H1 (cell line): ENCODE results near the gene CCL28. TPM values are rescaled to one million over a fixed set of nuclear protein-coding genes. Genes with fewer than 3 reads are reported as not detected.

Experiments used
- CTCF ChIA-PET: fragments of 300-600 bp; sonication (Branson Sonifier 250); formaldehyde crosslinking; loops from one replicate; lab custom pipeline; 2021; ENCODE audit not compliant: partially characterized antibody; lab: Charles Lee
- POLR2A ChIA-PET: fragments of 300-600 bp; sonication (Branson Sonifier 250); formaldehyde crosslinking; loops from one replicate; lab custom pipeline; 2021; ENCODE audit warnings: inconsistent platforms; ENCODE audit not compliant: partially characterized antibody; lab: Charles Lee
- DNase-seq, 2 experiments: peaks; one replicate each; pipeline versions ENCODE4 v3.0.0 to v3.0.0-alpha.2; 2010 to 2022; ENCODE audit warnings: low spot score in 2 of 2, low read depth in 1 of 2, mixed read lengths in 1 of 2
- FAIRE-seq: peaks from 2 replicates; lab custom pipeline; 2011; peaks lifted over from hg19 to GRCh38; lab: Jason Lieb, UNC
- H2AFZ ChIP-seq: 2 replicates; pipeline ENCODE4 v1.8.1; 2012; ENCODE audit warnings: low read length, inconsistent platforms
- H2AK5ac ChIP-seq: 2 replicates; pipeline ENCODE4 v1.6.1; 2013; ENCODE audit warnings: low read depth, low read length
- H2BK120ac ChIP-seq: replicated peaks from 2 replicates; pipeline ENCODE3; 2013; ENCODE audit warnings: low read depth, low read length, inconsistent platforms
- H2BK12ac ChIP-seq: 2 replicates; pipeline ENCODE4 v1.6.1; 2013; ENCODE audit warnings: low read depth, low read length
- H2BK15ac ChIP-seq: 2 replicates; pipeline ENCODE4 v1.6.1; 2013; ENCODE audit warnings: low read length
- H2BK20ac ChIP-seq: 2 replicates; pipeline ENCODE4 v1.6.1; 2013; ENCODE audit warnings: low read length
- H2BK5ac ChIP-seq: 2 replicates; pipeline ENCODE4 v1.6.1; 2013; ENCODE audit warnings: low read depth, low read length
- H3K14ac ChIP-seq: 2 replicates; pipeline ENCODE4 v1.6.1; 2013; ENCODE audit warnings: inconsistent platforms; ENCODE audit not compliant: insufficient read length
- H3K18ac ChIP-seq: 2 replicates; pipeline ENCODE4 v1.6.1; 2013; ENCODE audit warnings: low read length; ENCODE audit errors: extremely low read depth
- H3K23ac ChIP-seq: 2 replicates; pipeline ENCODE4 v1.6.1; 2013; ENCODE audit warnings: inconsistent platforms; ENCODE audit not compliant: insufficient read length
- H3K23me2 ChIP-seq: 2 replicates; pipeline ENCODE4 v1.6.1; 2013; ENCODE audit warnings: low read depth, low read length
- H3K27ac ChIP-seq: 2 replicates; pipeline ENCODE4 v1.6.1; 2011; ENCODE audit warnings: low read depth, low read length, inconsistent platforms
- H3K27me3 ChIP-seq, 4 experiments: replicated peaks in 1 of 4; 1 replicate in 1 of 4; 2 replicates in 3 of 4; pipeline versions ENCODE4 v1.6.1 to v1.8.1; 2011 to 2013; ENCODE audit warnings: low read length in 3 of 4, mild to moderate bottlenecking in 3 of 4, inconsistent platforms in 2 of 4, mixed read lengths in 2 of 4, moderate library complexity in 1 of 4; ENCODE audit not compliant: control insufficient read depth in 3 of 4, insufficient read depth in 3 of 4; ENCODE audit errors: extremely low read depth in 1 of 4
- H3K36me3 ChIP-seq, 4 experiments: 2 replicates each; pipeline versions ENCODE4 v1.6.1 to v1.8.1; 2011 to 2013; ENCODE audit warnings: mild to moderate bottlenecking in 4 of 4, low read length in 3 of 4, moderate library complexity in 2 of 4, control low read depth in 1 of 4, inconsistent platforms in 1 of 4; ENCODE audit not compliant: insufficient read depth in 4 of 4, control insufficient read depth in 2 of 4
- H3K4ac ChIP-seq: replicated peaks from 2 replicates; pipeline ENCODE3; 2013; ENCODE audit warnings: low read length, low read depth, mixed read lengths, inconsistent platforms; ENCODE audit not compliant: insufficient read length
- H3K4me1 ChIP-seq, 4 experiments: replicated peaks in 1 of 4; 1 replicate in 1 of 4; 2 replicates in 3 of 4; pipeline versions ENCODE4 v1.6.1 to v1.8.1; 2011 to 2013; ENCODE audit warnings: low read length in 3 of 4, inconsistent platforms in 2 of 4, mixed read lengths in 1 of 4; ENCODE audit not compliant: insufficient read depth in 4 of 4, control insufficient read depth in 3 of 4
- H3K4me2 ChIP-seq, 2 experiments: 2 replicates each; pipeline versions ENCODE4 v1.6.1 to v1.8.1; 2011 to 2013; ENCODE audit warnings: low read depth in 2 of 2, low read length in 2 of 2, control low read depth in 1 of 2, inconsistent platforms in 1 of 2, mild to moderate bottlenecking in 1 of 2; ENCODE audit not compliant: insufficient read depth in 1 of 2
- H3K4me3 ChIP-seq, 4 experiments: fragments of 200-600, 300-600 bp in 1 of 4; sonication (generic), shearing (Covaris generic), sonication (Bioruptor Twin) in 1 of 4; 2 replicates each; pipeline versions ENCODE4 v1.5.1 to v1.8.1; 2011 to 2016; ENCODE audit warnings: low read length in 4 of 4, low read depth in 3 of 4, control low read depth in 2 of 4, inconsistent platforms in 2 of 4, mild to moderate bottlenecking in 2 of 4, mixed read lengths in 1 of 4, moderate library complexity in 1 of 4; ENCODE audit not compliant: insufficient read depth in 2 of 4; ENCODE audit errors: extremely low read depth in 1 of 4
- H3K56ac ChIP-seq: replicated peaks from 2 replicates; pipeline ENCODE3; 2013; ENCODE audit warnings: low read depth, mild to moderate bottlenecking, mixed read lengths, low read length, inconsistent platforms; ENCODE audit not compliant: insufficient read length
- H3K79me1 ChIP-seq: 2 replicates; pipeline ENCODE4 v1.6.1; 2013; ENCODE audit warnings: low read depth, low read length, control low read depth
- H3K79me2 ChIP-seq, 2 experiments: 2 replicates each; pipeline versions ENCODE4 v1.6.1 to v1.8.1; 2012 to 2013; ENCODE audit warnings: low read length in 2 of 2, mild to moderate bottlenecking in 2 of 2, inconsistent platforms in 1 of 2; ENCODE audit not compliant: insufficient read depth in 2 of 2, control insufficient read depth in 1 of 2
- H3K9ac ChIP-seq, 4 experiments: replicated peaks in 1 of 4; 1 replicate in 1 of 4; 2 replicates in 3 of 4; pipeline versions ENCODE4 v1.6.1 to v1.8.1; 2011 to 2013; ENCODE audit warnings: low read depth in 3 of 4, low read length in 3 of 4, control low read depth in 2 of 4, mild to moderate bottlenecking in 2 of 4, moderate library complexity in 2 of 4, inconsistent platforms in 1 of 4; ENCODE audit errors: extremely low read depth in 1 of 4
- H3K9me3 ChIP-seq, 2 experiments: 2 replicates each; pipeline versions ENCODE4 v1.6.1 to v1.8.1; 2012 to 2013; ENCODE audit warnings: mild to moderate bottlenecking in 2 of 2, moderate library complexity in 2 of 2, control low read depth in 1 of 2, inconsistent platforms in 1 of 2, low read depth in 1 of 2, low read length in 1 of 2, mixed read lengths in 1 of 2; ENCODE audit not compliant: insufficient read depth in 2 of 2
- H4K20me1 ChIP-seq, 2 experiments: replicated peaks in 1 of 2; 2 replicates each; pipeline versions ENCODE3 to v1.8.1; 2011 to 2013; ENCODE audit warnings: inconsistent platforms in 2 of 2, low read length in 2 of 2, mild to moderate bottlenecking in 1 of 2; ENCODE audit not compliant: insufficient read depth in 2 of 2, control insufficient read depth in 1 of 2
- H4K5ac ChIP-seq: 2 replicates; pipeline ENCODE4 v1.6.1; 2013; ENCODE audit warnings: low read length, low read depth, mixed read lengths, inconsistent platforms; ENCODE audit not compliant: insufficient read length
- H4K8ac ChIP-seq: 2 replicates; pipeline ENCODE4 v1.8.0; 2013; ENCODE audit warnings: mild to moderate bottlenecking, moderate library complexity, low read length, inconsistent platforms; ENCODE audit not compliant: insufficient read depth; ENCODE audit errors: extremely low read depth
- H4K91ac ChIP-seq: replicated peaks from 2 replicates; pipeline ENCODE3; 2013; ENCODE audit warnings: low read length, mixed read lengths, inconsistent platforms; ENCODE audit not compliant: insufficient read length
- CTBP2 ChIP-seq: IDR thresholded peaks from 2 replicates; pipeline ENCODE4 v1.7.0; 2011; ENCODE audit warnings: borderline replicate concordance, mild to moderate bottlenecking, moderate library complexity, mixed read lengths, low read length; ENCODE audit not compliant: insufficient read depth, insufficient read length
- FOSL1 ChIP-seq: IDR thresholded peaks from 2 replicates; pipeline ENCODE4 v1.6.1; 2011; ENCODE audit warnings: mild to moderate bottlenecking, low read depth, low read length, moderate library complexity; ENCODE audit not compliant: insufficient read depth
- GTF2F1 ChIP-seq: IDR thresholded peaks from 2 replicates; pipeline ENCODE4 v1.6.1; 2012; ENCODE audit warnings: low read depth, low read length, improper control_type of control experiment, borderline replicate concordance
- KDM5A ChIP-seq: fragments of 200-600 bp; IDR thresholded peaks from 2 replicates; pipeline ENCODE4 v1.7.1; 2012; ENCODE audit warnings: mild to moderate bottlenecking, low read length, inconsistent platforms, mixed read lengths
- RXRA ChIP-seq: IDR thresholded peaks from 2 replicates; pipeline ENCODE4 v1.6.1; 2011; ENCODE audit warnings: low read depth, mild to moderate bottlenecking, low read length, moderate library complexity; ENCODE audit not compliant: insufficient read depth
- SIN3A ChIP-seq, 2 experiments: IDR thresholded peaks in 1 of 2; conservative IDR thresholded peaks in 1 of 2; 2 replicates each; pipeline ENCODE4 v1.6.1; 2011 to 2012; ENCODE audit warnings: low read length in 2 of 2, improper control_type of control experiment in 1 of 2, low read depth in 1 of 2, mild to moderate bottlenecking in 1 of 2
- SIX5 ChIP-seq: IDR thresholded peaks from 2 replicates; pipeline ENCODE4 v1.6.1; 2011; ENCODE audit warnings: mild to moderate bottlenecking, low read depth, low read length
- SP2 ChIP-seq: IDR thresholded peaks from 2 replicates; pipeline ENCODE4 v1.6.1; 2012; ENCODE audit warnings: mild to moderate bottlenecking, low read length, inconsistent platforms
- SUZ12 ChIP-seq: fragments of 200-600 bp; sonication (generic); IDR thresholded peaks from 2 replicates; pipeline ENCODE4 v1.6.1; 2012; ENCODE audit warnings: mild to moderate bottlenecking, inconsistent platforms, low read length, moderate library complexity, mixed read lengths
- TAF1 ChIP-seq: IDR thresholded peaks from 2 replicates; pipeline ENCODE4 v1.6.1; 2011; ENCODE audit warnings: mild to moderate bottlenecking, low read depth, low read length
- TBP ChIP-seq: IDR thresholded peaks from 2 replicates; pipeline ENCODE4 v1.6.1; 2011; ENCODE audit warnings: low read depth, low read length, improper control_type of control experiment
- WGBS, 2 experiments: shearing (Covaris generic) in 1 of 2; methylation state at CpG; one replicate each; pipeline versions ENCODE4 v1.1.6 to v1.1.7; 2013 to 2015; ENCODE audit warnings: low lambda C conversion rate in 2 of 2, mixed read lengths in 2 of 2, inconsistent platforms in 1 of 2, low coverage in 1 of 2, missing lambda C conversion rate in 1 of 2; ENCODE audit not compliant: insufficient replicate concordance in 2 of 2, insufficient coverage in 1 of 2, insufficient read length in 1 of 2; ENCODE audit errors: extremely low coverage in 1 of 2, missing lambda C conversion rate in 1 of 2; 5-methylcytosine and 5-hydroxymethylcytosine counted together
- polyA plus RNA-seq, 7 experiments: library from polyadenylated mRNA; depleted of rRNA in 3 of 7; stranded (reverse) in 5 of 7; unstranded in 2 of 7; fragments of >200 nt in 5 of 7; fragments of 200-250 nt in 2 of 7; gene quantifications; 1 replicate in 5 of 7; 2 replicates in 1 of 7; 4 replicates in 1 of 7; pipeline versions ENCODE4 v1.2.1 to v1.2.3, GENCODE V29; 2011 to 2013; ENCODE audit warnings: missing spikeins in 2 of 7, mixed read lengths in 2 of 7
- total RNA-seq: library from RNA; stranded (reverse); fragmentation: NEBNext Ultra II Directional; extraction: Animal tissue kit (Norgen Biotek cat#: 25700); gene quantifications from 2 replicates; pipeline ENCODE4 v1.2.1, GENCODE V29; 2021

CCL28 gene
- total and polyA plus RNA-seq, 2 of the 8 experiments (the other 6 are each of a cell fraction or from before 2014, with no cell fraction given) = 0.95 TPM; not detected in 1

DNA sequence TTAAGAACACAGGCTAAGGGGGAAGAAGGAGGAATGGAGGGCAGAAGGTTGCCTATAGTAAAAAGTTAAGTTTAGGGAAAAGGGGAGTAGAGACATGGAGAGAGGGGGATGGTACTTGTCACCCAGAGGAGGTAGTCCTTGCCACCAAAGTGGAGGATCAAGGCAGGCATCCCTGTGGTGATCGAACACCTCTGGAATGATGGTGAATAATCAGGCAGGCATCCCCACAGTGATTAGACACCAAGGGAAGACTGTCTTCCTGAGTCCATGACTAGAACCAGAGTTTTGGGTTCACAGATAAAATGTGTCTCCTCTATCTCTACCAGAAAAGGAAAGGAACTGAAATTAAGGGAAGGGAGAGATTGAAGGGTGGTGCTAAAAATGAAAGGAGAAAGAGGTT is 79.8 kb downstream of the CCL28 start:
- H2BK12ac ChIP-seq = no peak overlapping the region
- no peak overlapping the region for H4K8ac ChIP-seq
- POLR2A ChIA-PET = no interaction called here
- H3K14ac ChIP-seq = no peak overlapping the region
- no peaks in the 10 kb centered on the region for H3K36me3 ChIP-seq
- H3K23ac ChIP-seq = no peak overlapping the region
- no peak overlapping the region for H3K4ac ChIP-seq
- no peak overlapping the region for H2AK5ac ChIP-seq
- H2BK5ac ChIP-seq = no peak overlapping the region
- H3K9ac ChIP-seq = no peak overlapping the region
- FAIRE-seq (no peak), DNase-seq (no peak)
- H2AFZ ChIP-seq = no peak overlapping the region
- no peaks in the 10 kb centered on the region for H3K79me2 ChIP-seq
- H3K23me2 ChIP-seq = no peaks in the 10 kb centered on the region
- no peak overlapping the region for H2BK15ac ChIP-seq
- no peak overlapping the region for H2BK20ac ChIP-seq
- TF ChIP-seq TAF1 (no peak), SUZ12 (no peak), FOSL1 (no peak), KDM5A (no peak), SIX5 (no peak), TBP (no peak), CTBP2 (no peak), RXRA (no peak), GTF2F1 (no peak), SP2 (no peak), SIN3A (conservative IDR thresholded peaks at IDR 0.05 in 1 of 2, IDR thresholded peaks at IDR 0.05 in 1 of 2; ENCODE audit: low read depth in 1 of 2, low read length in 2 of 2) (no peak)
- no peak overlapping the region for H3K56ac ChIP-seq
- H3K27ac ChIP-seq = no peak overlapping the region
- H4K5ac ChIP-seq = no peak overlapping the region
- H4K91ac ChIP-seq = no peak overlapping the region
- H3K27me3 ChIP-seq = no peaks in the 10 kb centered on the region
- no peak overlapping the region for H3K4me2 ChIP-seq
- no peaks in the 10 kb centered on the region for H3K79me1 ChIP-seq
- no peaks in the 10 kb centered on the region for H4K20me1 ChIP-seq
- CTCF ChIA-PET = no interaction called here
- H3K4me1 ChIP-seq = no peaks in the 10 kb centered on the region
- no peak overlapping the region for H3K4me3 ChIP-seq
- H3K18ac ChIP-seq = no peak overlapping the region
- no peak overlapping the region for H2BK120ac ChIP-seq
- H3K9me3 ChIP-seq = peaks cover 11 to 12% of the 10 kb centered on the region in 2 experiments
- 88% methylated on average over 1 of the region's 1 CpG; no CpG with 5 or more reads in 1 of the 2 experiments for WGBS, 2 experiments
